ENCODE data around the gene VMP1.

Gene VMP1

GRCh38 chr17:59716427-59716826 lies 9.0 kb downstream of the VMP1 start:
- no peaks in the 10 kb centered on the region for H3K36me3 ChIP-seq (ENCODE audit: control insufficient read depth, insufficient read depth, low read length)
- no peak for TF ChIP-seq CTCF (IDR thresholded peaks at IDR 0.05; ENCODE audit: insufficient read depth, low read length, poor library complexity, severe bottlenecking)
- no peaks in the 10 kb centered on the region for H3K27me3 ChIP-seq (replicated peaks; ENCODE audit: control insufficient read depth, insufficient read depth, low read length)
- H3K4me3 ChIP-seq (replicated peaks; ENCODE audit: low read depth, low read length), result no peak overlapping the region
- no peak for DNase-seq (ENCODE audit: extremely low read depth, insufficient read length)

- no peaks in the 10 kb centered on the region for H3K27me3 ChIP-seq (replicated peaks; ENCODE audit: control insufficient read depth, insufficient read depth, low read length)
- H3K36me3 ChIP-seq (ENCODE audit: control insufficient read depth, insufficient read depth, low read length), result no peaks in the 10 kb centered on the region
- H3K4me3 ChIP-seq (replicated peaks; ENCODE audit: low read depth, low read length), result no peak overlapping the region
- no peak for DNase-seq (ENCODE audit: extremely low read depth, insufficient read length)
- TF ChIP-seq CTCF (IDR thresholded peaks at IDR 0.05; ENCODE audit: insufficient read depth, low read length, poor library complexity, severe bottlenecking), result no peak
These were observed 12.1 kb downstream of the VMP1 start for GRCh38 chr17:59719526-59719925.

- Histone ChIP-seq H3K27me3 (replicated peaks; ENCODE audit: control insufficient read depth, insufficient read depth, low read length) (no peaks in the 10 kb centered on the region), H3K36me3 (ENCODE audit: control insufficient read depth, insufficient read depth, low read length) (no peaks in the 10 kb centered on the region), H3K4me3 (replicated peaks; ENCODE audit: low read depth, low read length) (no peak overlapping the region)
- no peak for DNase-seq (ENCODE audit: extremely low read depth, insufficient read length)
- TF ChIP-seq CTCF (IDR thresholded peaks at IDR 0.05; ENCODE audit: insufficient read depth, low read length, poor library complexity, severe bottlenecking), result no peak
These were observed 15.2 kb downstream of the VMP1 start for GRCh38 chr17:59722623-59723022.

- no peak for DNase-seq (ENCODE audit: extremely low read depth, insufficient read length)
- no peak for TF ChIP-seq CTCF (IDR thresholded peaks at IDR 0.05; ENCODE audit: insufficient read depth, low read length, poor library complexity, severe bottlenecking)
These were observed 15.6 kb downstream of the VMP1 start for GRCh38 chr17:59723041-59723440.

GRCh38 chr17:59723607-59724006 lies 16.2 kb downstream of the VMP1 start:
- no peak for DNase-seq (ENCODE audit: extremely low read depth, insufficient read length)
- no peaks in the 10 kb centered on the region for H3K27me3 ChIP-seq (replicated peaks; ENCODE audit: control insufficient read depth, insufficient read depth, low read length)
- no peak for TF ChIP-seq CTCF (IDR thresholded peaks at IDR 0.05; ENCODE audit: insufficient read depth, low read length, poor library complexity, severe bottlenecking)
- no peak overlapping the region for H3K4me3 ChIP-seq (replicated peaks; ENCODE audit: low read depth, low read length)
- H3K36me3 ChIP-seq (ENCODE audit: control insufficient read depth, insufficient read depth, low read length), result no peaks in the 10 kb centered on the region

More at GRCh38 chr17:59723041-59723440, 15.6 kb downstream of the VMP1 start:
- no peaks in the 10 kb centered on the region for H3K27me3 ChIP-seq (replicated peaks; ENCODE audit: control insufficient read depth, insufficient read depth, low read length)
- no peak overlapping the region for H3K4me3 ChIP-seq (replicated peaks; ENCODE audit: low read depth, low read length)
- H3K36me3 ChIP-seq (ENCODE audit: control insufficient read depth, insufficient read depth, low read length), result no peaks in the 10 kb centered on the region

- Histone ChIP-seq H3K4me3 (replicated peaks; ENCODE audit: low read depth, low read length) (no peak overlapping the region), H3K36me3 (ENCODE audit: control insufficient read depth, insufficient read depth, low read length) (no peaks in the 10 kb centered on the region), H3K27me3 (replicated peaks; ENCODE audit: control insufficient read depth, insufficient read depth, low read length) (no peaks in the 10 kb centered on the region)
- no peak for DNase-seq (ENCODE audit: extremely low read depth, insufficient read length)
- TF ChIP-seq CTCF (IDR thresholded peaks at IDR 0.05; ENCODE audit: insufficient read depth, low read length, poor library complexity, severe bottlenecking), result no peak
These were observed 18.2 kb downstream of the VMP1 start for GRCh38 chr17:59725691-59726090.
